T-cell (primary cell): ENCODE data around the gene BRMS1L. TPM values are rescaled to one million over a fixed set of nuclear protein-coding genes. Genes with fewer than 3 reads are reported as not detected.

ENCODE experiments used
- ATAC-seq, 4 experiments: fragments of 200-7000 bp in 3 of 4; fragments of 150-1000 bp in 1 of 4; cut with Tn5 transposase; replicated peaks in 1 of 4; 1 replicate in 3 of 4; 2 replicates in 1 of 4; pipeline ENCODE4 v1.10.0; 2021; ENCODE audit warnings: moderate library complexity in 3 of 4, mild to moderate bottlenecking in 2 of 4, moderate number of reproducible peaks in 1 of 4
- CTCF ChIA-PET, 2 donors: fragments of 300-600 bp; sonication (Branson Sonifier 250); formaldehyde crosslinking; loops; one replicate each; lab custom pipeline; 2022; ENCODE audit warnings: antibody characterized with exemption in 2 of 2; lab: Charles Lee
- POLR2A ChIA-PET, 2 donors: fragments of 300-600 bp; sonication (Branson Sonifier 250); formaldehyde crosslinking; loops; one replicate each; lab custom pipeline; 2022; ENCODE audit warnings: antibody characterized with exemption in 2 of 2; lab: Charles Lee
- DNase-seq, 35 experiments: peaks; one replicate each; pipeline versions ENCODE4 v3.0.0 to v3.0.0-alpha.2; 2013 to 2023
- H3K27ac ChIP-seq: one replicate; pipeline ENCODE4 v1.5.1; 2013; ENCODE audit warnings: low read length
- H3K27me3 ChIP-seq, 2 experiments: replicated peaks in 1 of 2; 1 replicate in 1 of 2; 2 replicates in 1 of 2; pipeline versions ENCODE4 v1.6.1 to v1.7.0; 2013; ENCODE audit warnings: low read length in 1 of 2, mixed read lengths in 1 of 2; ENCODE audit not compliant: control insufficient read depth in 2 of 2, insufficient read depth in 2 of 2; ENCODE audit errors: extremely low read depth in 1 of 2
- H3K36me3 ChIP-seq, 2 donors: 1 replicate in 1 of 2; 2 replicates in 1 of 2; pipeline versions ENCODE4 v1.6.1 to v1.7.0; 2013; ENCODE audit warnings: low read length in 1 of 2; ENCODE audit not compliant: control insufficient read depth in 2 of 2, insufficient read depth in 1 of 2; ENCODE audit errors: extremely low read depth in 1 of 2
- H3K4me1 ChIP-seq, 2 experiments: 1 replicate in 1 of 2; 2 replicates in 1 of 2; pipeline versions ENCODE4 v1.6.1 to v1.7.0; 2013; ENCODE audit warnings: low read length in 2 of 2, mixed read lengths in 1 of 2; ENCODE audit not compliant: insufficient read depth in 2 of 2, control insufficient read depth in 1 of 2; ENCODE audit errors: extremely low read depth in 1 of 2
- H3K4me3 ChIP-seq, 2 donors: 1 replicate in 1 of 2; 2 replicates in 1 of 2; pipeline versions ENCODE4 v1.5.1 to v1.7.0; 2013; ENCODE audit warnings: mild to moderate bottlenecking in 2 of 2, low read length in 1 of 2, moderate library complexity in 1 of 2; ENCODE audit not compliant: control insufficient read depth in 1 of 2; ENCODE audit errors: extremely low read depth in 1 of 2
- H3K9me3 ChIP-seq: 2 replicates; pipeline ENCODE4 v1.7.0; 2013
- H3K27ac Mint-ChIP-seq, 2 donors: one replicate each; pipeline ENCODE4 v1.8.0; 2020 to 2021; ENCODE audit warnings: mild to moderate bottlenecking in 2 of 2, mixed read lengths in 2 of 2
- H3K27me3 Mint-ChIP-seq, 2 donors: one replicate each; pipeline ENCODE4 v1.8.0; 2021 to 2022; ENCODE audit warnings: mixed read lengths in 2 of 2
- H3K36me3 Mint-ChIP-seq: one replicate; pipeline ENCODE4 v1.8.0; 2021; ENCODE audit warnings: mixed read lengths
- H3K4me1 Mint-ChIP-seq, 3 donors: one replicate each; pipeline ENCODE4 v1.8.0; 2020 to 2022; ENCODE audit warnings: mixed read lengths in 3 of 3, mild to moderate bottlenecking in 1 of 3
- H3K4me3 Mint-ChIP-seq, 3 donors: one replicate each; pipeline ENCODE4 v1.8.0; 2020 to 2022; ENCODE audit warnings: mild to moderate bottlenecking in 3 of 3, mixed read lengths in 3 of 3, moderate library complexity in 3 of 3
- H3K9me3 Mint-ChIP-seq, 3 donors: one replicate each; pipeline ENCODE4 v1.8.0; 2020 to 2022; ENCODE audit warnings: mixed read lengths in 3 of 3
- WGBS: methylation state at CpG from one replicate; pipeline ENCODE4 v1.1.5; 2013; ENCODE audit warnings: missing lambda C conversion rate; ENCODE audit not compliant: insufficient coverage; 5-methylcytosine and 5-hydroxymethylcytosine counted together
- total RNA-seq, 35 experiments: library from RNA in 6 of 35; stranded (reverse) in 6 of 35; fragments of 120-200 nt in 1 of 35; gene quantifications; one replicate each; pipeline versions ENCODE4 v1.2.1 to v1.2.4 and lab custom pipeline; 2013 to 2026

BRMS1L gene
- total RNA-seq, 5 donors from 2014 or later (not counting 1 experiment from before 2014, with no cell fraction given), result 3.9 to 7.7 (median 5.4) TPM

GRCh38 chr14:35867280-35867629, 41.1 kb downstream of the BRMS1L start:
- ChIA-PET CTCF (no interaction called here), POLR2A (no interaction called here)
- peaks cover 55% of the 10 kb centered on the region for H3K36me3 Mint-ChIP-seq

DNA sequence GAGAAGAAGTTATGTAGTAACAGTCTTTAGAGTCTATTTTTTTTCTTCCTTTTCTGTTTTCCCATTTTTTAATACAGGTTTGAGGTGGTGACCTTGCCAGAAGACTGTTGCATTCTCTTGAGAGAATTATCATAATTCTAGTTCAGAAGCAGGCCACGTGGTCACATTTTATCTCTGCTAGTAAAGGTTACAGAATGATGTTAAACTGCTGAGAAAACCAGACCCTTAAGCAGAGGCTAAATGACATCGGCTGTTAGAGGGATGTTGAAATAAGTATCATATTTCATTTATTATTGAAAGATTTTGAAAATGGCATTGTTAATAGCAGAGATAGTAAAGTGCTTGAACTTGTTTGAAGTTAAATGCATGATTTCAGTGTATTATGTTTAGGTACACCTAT, 49.2 kb downstream of the BRMS1L start:
- Mint-ChIP-seq H3K36me3 (peaks cover 7% of the 10 kb centered on the region), H3K4me3 (no peak overlapping the region), H3K27ac (no peak overlapping the region), H3K9me3 (no peaks in the 10 kb centered on the region), H3K4me1 (peaks cover 0 to 7% (median 0%) of the 10 kb centered on the region in 3 donors), H3K27me3 (no peaks in the 10 kb centered on the region)
- ATAC-seq (no peak), DNase-seq (no peak)
- no peaks in the 10 kb centered on the region for H3K27me3 ChIP-seq
- ChIA-PET POLR2A (no interaction called here), CTCF (interaction anchor here in 1 of 2 donors (0.9 kb wide), 1 partner anchor 194 kb away, joined by 3 read pairs; no protein-coding TSS in a partner anchor)
- no CpG with 5 or more reads among the region's 2 CpGs for WGBS
- H3K4me1 ChIP-seq, result no peaks in the 10 kb centered on the region
- H3K9me3 ChIP-seq, result no peaks in the 10 kb centered on the region
- H3K27ac ChIP-seq, result no peak overlapping the region
- H3K36me3 ChIP-seq, result no peaks in the 10 kb centered on the region
- H3K4me3 ChIP-seq, result no peak overlapping the region

More at GRCh38 chr14:35867280-35867629, 41.1 kb downstream of the BRMS1L start:
- Mint-ChIP-seq H3K9me3 (no peaks in the 10 kb centered on the region), H3K4me1 (no peaks in the 10 kb centered on the region), H3K27me3 (no peaks in the 10 kb centered on the region), H3K4me3 (no peak overlapping the region), H3K27ac (no peak overlapping the region)
- WGBS, result no CpG with 5 or more reads among the region's 2 CpGs
- H3K27me3 ChIP-seq, result no peaks in the 10 kb centered on the region
- no peak overlapping the region for H3K4me3 ChIP-seq
- no peaks in the 10 kb centered on the region for H3K9me3 ChIP-seq
- no peak overlapping the region for H3K27ac ChIP-seq
- no peaks in the 10 kb centered on the region for H3K4me1 ChIP-seq
- DNase-seq, result no peak
- H3K36me3 ChIP-seq, result peaks cover 2 to 20% of the 10 kb centered on the region in 2 donors
- ATAC-seq, result no peak

DNA sequence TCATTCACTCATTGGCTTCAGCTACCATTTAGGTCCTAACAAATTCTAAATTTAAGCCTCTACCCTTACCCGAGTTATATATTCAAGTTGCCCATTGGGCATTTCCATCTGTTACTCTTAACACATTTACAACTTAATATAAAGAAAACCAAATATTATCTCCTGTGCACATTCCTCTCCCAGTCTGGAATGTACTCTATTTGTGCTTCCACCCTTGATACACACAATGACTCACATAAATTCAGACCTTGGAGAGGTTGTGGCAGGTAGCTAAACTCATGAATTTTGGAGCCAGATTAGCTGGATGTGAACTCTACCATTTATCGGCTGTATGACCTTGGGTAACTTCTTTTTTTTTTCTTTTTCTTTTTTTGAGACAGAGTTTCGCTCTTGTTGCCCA, 51.1 kb downstream of the BRMS1L start:
- 100% methylated on average over 2 of the region's 3 CpGs for WGBS
- Mint-ChIP-seq H3K9me3 (no peaks in the 10 kb centered on the region), H3K27ac (no peak overlapping the region), H3K27me3 (no peaks in the 10 kb centered on the region), H3K4me3 (no peak overlapping the region), H3K36me3 (peaks cover 3% of the 10 kb centered on the region), H3K4me1 (peaks cover 0 to 7% (median 0%) of the 10 kb centered on the region in 3 donors)
- H3K9me3 ChIP-seq, result no peaks in the 10 kb centered on the region
- H3K36me3 ChIP-seq, result no peaks in the 10 kb centered on the region
- no peak for ATAC-seq
- ChIA-PET POLR2A (no interaction called here), CTCF (interaction anchor here in 1 of 2 donors (1.4 kb wide), 1 partner anchor 191 kb away, joined by 7 read pairs; no protein-coding TSS in a partner anchor)
- DNase-seq, result no peak
- no peaks in the 10 kb centered on the region for H3K4me1 ChIP-seq
- no peaks in the 10 kb centered on the region for H3K27me3 ChIP-seq
- H3K4me3 ChIP-seq, result no peak overlapping the region
- no peak overlapping the region for H3K27ac ChIP-seq

GRCh38 chr14:35878272-35879150, 52.4 kb downstream of the BRMS1L start:
- DNase-seq, result no peak
- no peak overlapping the region for H3K4me3 ChIP-seq
- no peaks in the 10 kb centered on the region for H3K36me3 ChIP-seq
- no peak overlapping the region for H3K4me3 Mint-ChIP-seq
- no peaks in the 10 kb centered on the region for H3K36me3 Mint-ChIP-seq
- no peak overlapping the region for H3K27ac Mint-ChIP-seq
- ChIA-PET POLR2A (no interaction called here), CTCF (interaction anchor here (0.5 to 1.9 kb wide), 4 partner anchors 190 to 492 kb away, joined by 3 to 11 read pairs (median 8); no protein-coding TSS in a partner anchor)
- peaks cover 0 to 7% (median 0%) of the 10 kb centered on the region in 3 donors for H3K4me1 Mint-ChIP-seq
- no peaks in the 10 kb centered on the region for H3K9me3 ChIP-seq
- H3K4me1 ChIP-seq, result no peaks in the 10 kb centered on the region
- no peaks in the 10 kb centered on the region for H3K27me3 ChIP-seq
- no peak for ATAC-seq
- no CpG with 5 or more reads among the region's 9 CpGs for WGBS
- H3K27me3 Mint-ChIP-seq, result no peaks in the 10 kb centered on the region
- H3K27ac ChIP-seq, result no peak overlapping the region
- no peaks in the 10 kb centered on the region for H3K9me3 Mint-ChIP-seq

- Histone ChIP-seq H3K27me3 (no peaks in the 10 kb centered on the region), H3K4me1 (no peaks in the 10 kb centered on the region), H3K27ac (no peak overlapping the region), H3K36me3 (no peaks in the 10 kb centered on the region), H3K9me3 (no peaks in the 10 kb centered on the region), H3K4me3 (no peak overlapping the region)
- no peak overlapping the region for H3K27ac Mint-ChIP-seq
- ChIA-PET CTCF (interaction anchor here (0.5 to 1.9 kb wide), 8 partner anchors 63 to 495 kb away, joined by 3 to 11 read pairs (median 6); no protein-coding TSS in a partner anchor), POLR2A (no interaction called here)
- no peak for DNase-seq
- H3K9me3 Mint-ChIP-seq, result no peaks in the 10 kb centered on the region
- H3K27me3 Mint-ChIP-seq, result no peaks in the 10 kb centered on the region
- no CpG with 5 or more reads among the region's 2 CpGs for WGBS
- H3K4me1 Mint-ChIP-seq, result peaks cover 0 to 7% (median 3%) of the 10 kb centered on the region in 3 donors
- H3K4me3 Mint-ChIP-seq, result no peak overlapping the region
- H3K36me3 Mint-ChIP-seq, result no peaks in the 10 kb centered on the region
- no peak for ATAC-seq
Observed at GRCh38 chr14:35879151-35879648, 53.1 kb downstream of the BRMS1L start.

GRCh38 chr14:35879654-35880249, 53.6 kb downstream of the BRMS1L start:
- ChIA-PET CTCF (interaction anchor here (0.6 to 1.9 kb wide), 11 partner anchors 11 to 518 kb away, joined by 3 to 11 read pairs (median 4); no protein-coding TSS in a partner anchor), POLR2A (no interaction called here)
- ATAC-seq (no peak), DNase-seq (peak in 1 of 35 experiments; percentile 38)
- Histone ChIP-seq H3K27ac (no peak overlapping the region), H3K4me1 (no peaks in the 10 kb centered on the region), H3K27me3 (no peaks in the 10 kb centered on the region), H3K4me3 (no peak overlapping the region), H3K36me3 (no peaks in the 10 kb centered on the region), H3K9me3 (no peaks in the 10 kb centered on the region)
- Mint-ChIP-seq H3K27ac (no peak overlapping the region), H3K9me3 (no peaks in the 10 kb centered on the region), H3K4me3 (no peak overlapping the region), H3K36me3 (no peaks in the 10 kb centered on the region), H3K27me3 (no peaks in the 10 kb centered on the region), H3K4me1 (peaks cover 0 to 7% (median 3%) of the 10 kb centered on the region in 3 donors)
- no CpG with 5 or more reads among the region's 1 CpG for WGBS
